H9 (cell line): ENCODE data around the gene FUCA1. TPM values are rescaled to one million over a fixed set of nuclear protein-coding genes. Genes with fewer than 3 reads are reported as not detected.

Source experiments
- DNase-seq: peaks from one replicate; pipeline ENCODE4 v3.0.0-alpha.2; 2017
- H2AFZ ChIP-seq: one replicate; pipeline ENCODE4 v1.6.1; 2013; ENCODE audit warnings: mild to moderate bottlenecking, low read length, control low read depth, moderate library complexity
- H2AK5ac ChIP-seq: 2 replicates; pipeline ENCODE4 v1.6.1; 2013; ENCODE audit warnings: low read length, control low read depth, mixed read lengths; ENCODE audit not compliant: insufficient read length
- H2BK120ac ChIP-seq: one replicate; pipeline ENCODE4 v1.6.1; 2013; ENCODE audit warnings: low read depth, mild to moderate bottlenecking, low read length, control low read depth, inconsistent platforms; ENCODE audit not compliant: poor library complexity, severe bottlenecking
- H2BK12ac ChIP-seq: 2 replicates; pipeline ENCODE4 v1.6.1; 2013; ENCODE audit warnings: low read length, control low read depth, mixed read lengths, low read depth; ENCODE audit not compliant: insufficient read length
- H2BK15ac ChIP-seq: 2 replicates; pipeline ENCODE4 v1.6.1; 2013; ENCODE audit warnings: low read depth, low read length, control low read depth
- H2BK20ac ChIP-seq: one replicate; pipeline ENCODE4 v1.6.1; 2013; ENCODE audit warnings: low read depth, mild to moderate bottlenecking, low read length, control low read depth, inconsistent platforms; ENCODE audit not compliant: poor library complexity, severe bottlenecking
- H2BK5ac ChIP-seq: 2 replicates; pipeline ENCODE4 v1.6.1; 2013; ENCODE audit warnings: low read length, control low read depth, mixed read lengths; ENCODE audit not compliant: insufficient read length
- H3K14ac ChIP-seq: 2 replicates; pipeline ENCODE4 v1.6.1; 2013; ENCODE audit warnings: low read length, control low read depth; ENCODE audit not compliant: insufficient read depth
- H3K18ac ChIP-seq: 2 replicates; pipeline ENCODE4 v1.6.1; 2013; ENCODE audit warnings: low read depth, mild to moderate bottlenecking, mixed read lengths, low read length, control low read depth; ENCODE audit not compliant: insufficient read length
- H3K23ac ChIP-seq: 2 replicates; pipeline ENCODE4 v1.6.1; 2013; ENCODE audit warnings: low read length, control low read depth, mixed read lengths, low read depth; ENCODE audit not compliant: insufficient read length
- H3K23me2 ChIP-seq: 2 replicates; pipeline ENCODE4 v1.6.1; 2013; ENCODE audit warnings: low read depth, mild to moderate bottlenecking, mixed read lengths, low read length, control low read depth; ENCODE audit not compliant: insufficient read length, poor library complexity, severe bottlenecking
- H3K27ac ChIP-seq: 2 replicates; pipeline ENCODE4 v1.5.1; 2013; ENCODE audit warnings: low read length, control low read depth, mixed read lengths, low read depth; ENCODE audit not compliant: insufficient read length
- H3K27me3 ChIP-seq: 2 replicates; pipeline ENCODE4 v1.6.1; 2013; ENCODE audit warnings: low read length, control low read depth, inconsistent platforms; ENCODE audit not compliant: insufficient read depth
- H3K4ac ChIP-seq: 2 replicates; pipeline ENCODE4 v1.6.1; 2013; ENCODE audit warnings: low read depth, mild to moderate bottlenecking, control low read depth, inconsistent platforms, low read length, moderate library complexity
- H3K4me1 ChIP-seq: 2 replicates; pipeline ENCODE4 v1.6.1; 2013; ENCODE audit warnings: low read length, control low read depth, inconsistent platforms; ENCODE audit not compliant: insufficient read depth
- H3K4me2 ChIP-seq: 2 replicates; pipeline ENCODE4 v1.6.1; 2013; ENCODE audit warnings: low read length, control low read depth, mixed read lengths; ENCODE audit not compliant: insufficient read length, insufficient read depth
- H3K56ac ChIP-seq: 2 replicates; pipeline ENCODE4 v1.6.1; 2013; ENCODE audit warnings: low read depth, mild to moderate bottlenecking, mixed read lengths, low read length, control low read depth; ENCODE audit not compliant: insufficient read length
- H3K79me1 ChIP-seq: 2 replicates; pipeline ENCODE4 v1.6.1; 2013; ENCODE audit warnings: low read depth, mild to moderate bottlenecking, moderate library complexity, low read length, control low read depth, inconsistent platforms; ENCODE audit not compliant: insufficient read depth, poor library complexity, severe bottlenecking
- H3K79me2 ChIP-seq: 2 replicates; pipeline ENCODE4 v1.6.1; 2013; ENCODE audit warnings: low read length, control low read depth, inconsistent platforms; ENCODE audit not compliant: insufficient read depth
- H3K9ac ChIP-seq: 2 replicates; pipeline ENCODE4 v1.6.1; 2013; ENCODE audit warnings: low read length, control low read depth, mixed read lengths; ENCODE audit not compliant: insufficient read length; ENCODE audit errors: extremely low read depth
- H3K9me3 ChIP-seq: one replicate; pipeline ENCODE4 v1.6.1; 2013; ENCODE audit warnings: low read depth, low read length, inconsistent platforms; ENCODE audit not compliant: control insufficient read depth
- H3T11ph ChIP-seq: one replicate; pipeline ENCODE4 v1.6.1; 2013; ENCODE audit warnings: mild to moderate bottlenecking, low read length, control low read depth, inconsistent platforms
- H4K20me1 ChIP-seq: one replicate; pipeline ENCODE4 v1.6.1; 2013; ENCODE audit not compliant: control insufficient read depth, insufficient read length, insufficient read depth
- H4K5ac ChIP-seq: 2 replicates; pipeline ENCODE4 v1.6.1; 2013; ENCODE audit warnings: low read depth, mild to moderate bottlenecking, mixed read lengths, low read length, control low read depth; ENCODE audit not compliant: insufficient read length
- H4K8ac ChIP-seq: replicated peaks from 2 replicates; pipeline ENCODE4 v1.6.1; 2013; ENCODE audit warnings: low read length, control low read depth, mixed read lengths, low read depth; ENCODE audit not compliant: insufficient read length
- H4K91ac ChIP-seq: 2 replicates; pipeline ENCODE4 v1.6.1; 2013; ENCODE audit warnings: low read depth, mild to moderate bottlenecking, moderate library complexity, mixed read lengths, low read length, control low read depth; ENCODE audit not compliant: insufficient read length
- H3K27ac Mint-ChIP-seq, 3 experiments: 2 replicates in 2 of 3; 3 replicates in 1 of 3; pipeline ENCODE4 v1.8.0; 2020 to 2021; ENCODE audit warnings: mixed read lengths in 3 of 3, mild to moderate bottlenecking in 1 of 3, moderate library complexity in 1 of 3
- H3K27me3 Mint-ChIP-seq: 2 replicates; pipeline ENCODE4 v1.8.0; 2021; ENCODE audit warnings: low read depth, mild to moderate bottlenecking, moderate library complexity, mixed read lengths
- H3K36me3 Mint-ChIP-seq, 3 experiments: 2 replicates in 2 of 3; 3 replicates in 1 of 3; pipeline ENCODE4 v1.8.0; 2020 to 2021; ENCODE audit warnings: low read depth in 3 of 3, mixed read lengths in 3 of 3; ENCODE audit not compliant: insufficient read depth in 1 of 3
- H3K4me1 Mint-ChIP-seq, 2 experiments: 2 replicates each; pipeline ENCODE4 v1.8.0; 2020; ENCODE audit warnings: mixed read lengths in 2 of 2
- H3K4me3 Mint-ChIP-seq, 2 experiments: 2 replicates in 1 of 2; 3 replicates in 1 of 2; pipeline ENCODE4 v1.8.0; 2020 to 2021; ENCODE audit warnings: mild to moderate bottlenecking in 2 of 2, mixed read lengths in 2 of 2, moderate library complexity in 1 of 2
- H3K9me3 Mint-ChIP-seq, 2 experiments: 2 replicates in 1 of 2; 3 replicates in 1 of 2; pipeline ENCODE4 v1.8.0; 2020; ENCODE audit warnings: mild to moderate bottlenecking in 2 of 2, mixed read lengths in 2 of 2, moderate library complexity in 1 of 2
- WGBS: extraction: QIAGEN DNeasy Blood & Tissue Kit; methylation state at CpG from one replicate; pipeline ENCODE4 v1.1.7; 2013; ENCODE audit warnings: missing lambda C conversion rate, low lambda C conversion rate, mixed read lengths; ENCODE audit not compliant: insufficient read length; ENCODE audit errors: extremely low coverage; 5-methylcytosine and 5-hydroxymethylcytosine counted together
- total RNA-seq: library from RNA; stranded (reverse); gene quantifications from 2 replicates; pipeline ENCODE4 v1.2.1, GENCODE V29; 2021
- TF ChIP-seq, protein P1 (sequence below): fragments of 200-600 bp; sonication (generic); conservative IDR thresholded peaks from 3 replicates; pipeline ENCODE4 v1.8.0; 2021; ENCODE audit warnings: antibody characterized with exemption, mild to moderate bottlenecking

FUCA1 gene
- total RNA-seq, 1 experiment from 2014 or later = 9.1 TPM

DNA sequence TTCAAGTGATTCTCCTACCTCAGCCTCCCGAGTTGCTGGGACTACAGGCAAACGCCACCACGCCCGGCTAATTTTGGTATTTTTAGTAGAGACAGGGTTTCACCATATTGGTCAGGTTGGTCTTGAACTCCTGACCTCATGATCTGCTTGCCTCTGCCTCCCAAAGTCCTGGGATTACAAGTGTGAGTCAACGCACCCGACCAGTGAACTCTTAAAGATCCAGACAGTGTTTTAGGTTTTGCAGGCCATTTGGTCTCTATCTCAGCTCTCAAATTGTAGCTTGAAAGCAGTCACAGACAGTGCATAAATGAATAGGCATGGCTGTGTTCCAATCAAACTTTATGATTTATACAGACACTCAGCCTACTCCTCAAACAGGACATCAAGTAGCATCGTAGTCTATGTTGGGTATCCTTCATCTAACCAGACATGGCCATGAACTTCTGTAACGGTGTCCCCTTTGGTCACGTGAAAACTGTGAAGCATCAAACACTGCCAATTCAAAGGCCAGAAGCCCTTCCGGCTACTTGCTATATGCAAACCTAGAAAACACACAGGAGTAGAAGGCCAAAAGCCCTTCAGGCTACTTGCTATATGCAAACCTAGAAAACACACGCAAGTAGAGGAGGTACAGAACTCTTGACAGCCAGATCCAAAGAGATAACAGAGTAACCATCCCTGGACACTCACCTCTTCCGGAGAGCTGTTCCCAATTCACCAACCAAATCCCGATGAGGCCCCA lies 3.1 kb downstream of the FUCA1 start:
- DNase-seq = no peak
- no peak overlapping the region for H2AFZ ChIP-seq
- no peak overlapping the region for H3K23ac ChIP-seq
- H3K4ac ChIP-seq = no peak overlapping the region
- no CpG with 5 or more reads among the region's 13 CpGs for WGBS
- H3K27ac Mint-ChIP-seq = no peak overlapping the region
- H3K4me3 Mint-ChIP-seq = no peak overlapping the region
- H3K9me3 ChIP-seq = no peaks in the 10 kb centered on the region
- H2BK5ac ChIP-seq = no peak overlapping the region
- no peak overlapping the region for H4K91ac ChIP-seq
- H2BK15ac ChIP-seq = no peak overlapping the region
- no peaks in the 10 kb centered on the region for H3K79me1 ChIP-seq
- no peak overlapping the region for H3K9ac ChIP-seq
- H3K79me2 ChIP-seq = no peaks in the 10 kb centered on the region
- H3K27me3 Mint-ChIP-seq = peaks cover 30% of the 10 kb centered on the region
- H3K27me3 ChIP-seq = peaks cover 3% of the 10 kb centered on the region; the same call in 1 of the 2 replicates
- no peak overlapping the region for H2BK120ac ChIP-seq
- peaks cover 0 to 3% of the 10 kb centered on the region in 2 experiments; a peak in 1 of 5 replicates for H3K9me3 Mint-ChIP-seq
- peaks cover 0 to 9% (median 4%) of the 10 kb centered on the region in 3 experiments; a peak in 3 of 7 replicates for H3K36me3 Mint-ChIP-seq
- H3K4me1 ChIP-seq = no peaks in the 10 kb centered on the region
- H4K20me1 ChIP-seq = no peaks in the 10 kb centered on the region
- no peak overlapping the region for H4K5ac ChIP-seq
- H3K56ac ChIP-seq = no peak overlapping the region
- H2AK5ac ChIP-seq = no peak overlapping the region
- H3K4me2 ChIP-seq = no peak overlapping the region
- TF ChIP-seq, protein P1, sequence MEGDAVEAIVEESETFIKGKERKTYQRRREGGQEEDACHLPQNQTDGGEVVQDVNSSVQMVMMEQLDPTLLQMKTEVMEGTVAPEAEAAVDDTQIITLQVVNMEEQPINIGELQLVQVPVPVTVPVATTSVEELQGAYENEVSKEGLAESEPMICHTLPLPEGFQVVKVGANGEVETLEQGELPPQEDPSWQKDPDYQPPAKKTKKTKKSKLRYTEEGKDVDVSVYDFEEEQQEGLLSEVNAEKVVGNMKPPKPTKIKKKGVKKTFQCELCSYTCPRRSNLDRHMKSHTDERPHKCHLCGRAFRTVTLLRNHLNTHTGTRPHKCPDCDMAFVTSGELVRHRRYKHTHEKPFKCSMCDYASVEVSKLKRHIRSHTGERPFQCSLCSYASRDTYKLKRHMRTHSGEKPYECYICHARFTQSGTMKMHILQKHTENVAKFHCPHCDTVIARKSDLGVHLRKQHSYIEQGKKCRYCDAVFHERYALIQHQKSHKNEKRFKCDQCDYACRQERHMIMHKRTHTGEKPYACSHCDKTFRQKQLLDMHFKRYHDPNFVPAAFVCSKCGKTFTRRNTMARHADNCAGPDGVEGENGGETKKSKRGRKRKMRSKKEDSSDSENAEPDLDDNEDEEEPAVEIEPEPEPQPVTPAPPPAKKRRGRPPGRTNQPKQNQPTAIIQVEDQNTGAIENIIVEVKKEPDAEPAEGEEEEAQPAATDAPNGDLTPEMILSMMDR = no peak
- H3K14ac ChIP-seq = no peak overlapping the region
- H3K18ac ChIP-seq = no peak overlapping the region
- no peak overlapping the region for H2BK12ac ChIP-seq
- peaks cover 5 to 14% of the 10 kb centered on the region in 2 experiments for H3K4me1 Mint-ChIP-seq
- H4K8ac ChIP-seq = no peak overlapping the region
- H2BK20ac ChIP-seq = no peak overlapping the region
- no peak overlapping the region for H3K27ac ChIP-seq
- H3T11ph ChIP-seq = no peak overlapping the region
- peaks cover 6% of the 10 kb centered on the region for H3K23me2 ChIP-seq
